HCT116 (cell line): ENCODE results near the gene POT1.

Experiments used
- POLR2AphosphoS5 ChIP-seq: IDR thresholded peaks from 2 replicates; pipeline ENCODE4 v1.6.1; 2011; ENCODE audit warnings: mild to moderate bottlenecking, low read depth, low read length, moderate library complexity
- TF ChIP-seq, protein P1 (sequence below), 3 experiments: fragments of 200-600 bp in 1 of 3; sonication (generic) in 1 of 3; IDR thresholded peaks in 2 of 3; conservative IDR thresholded peaks in 1 of 3; 2 replicates each; pipeline ENCODE4 v1.5.1; 2012 to 2017; ENCODE audit warnings: low read depth in 2 of 3, low read length in 2 of 3, antibody characterized with exemption in 1 of 3, borderline replicate concordance in 1 of 3, control low read depth in 1 of 3, mild to moderate bottlenecking in 1 of 3, mixed read lengths in 1 of 3, mixed run types in 1 of 3, moderate library complexity in 1 of 3; ENCODE audit not compliant: insufficient read depth in 1 of 3

DNA sequence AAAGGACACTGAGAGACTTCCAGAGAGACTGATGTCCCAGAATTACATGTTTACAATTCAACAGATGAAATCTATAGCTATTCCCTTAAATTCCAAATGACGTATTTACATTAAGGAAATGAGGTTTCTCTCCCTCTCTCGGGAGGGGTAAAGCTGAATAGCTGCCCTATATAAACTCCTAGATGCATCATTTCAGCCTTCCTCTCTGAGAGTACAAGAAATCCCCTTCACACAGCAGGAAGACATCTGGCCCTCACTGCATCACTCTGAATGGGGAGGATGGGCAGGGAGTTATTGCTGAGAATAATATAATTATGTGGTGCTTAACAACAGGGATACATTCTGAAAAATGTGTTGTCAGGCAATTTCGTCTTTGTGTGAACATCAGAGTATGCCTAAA is 11.0 kb downstream of the POT1 start:
- no peak for TF ChIP-seq POLR2AphosphoS5
- TF ChIP-seq, protein P1, sequence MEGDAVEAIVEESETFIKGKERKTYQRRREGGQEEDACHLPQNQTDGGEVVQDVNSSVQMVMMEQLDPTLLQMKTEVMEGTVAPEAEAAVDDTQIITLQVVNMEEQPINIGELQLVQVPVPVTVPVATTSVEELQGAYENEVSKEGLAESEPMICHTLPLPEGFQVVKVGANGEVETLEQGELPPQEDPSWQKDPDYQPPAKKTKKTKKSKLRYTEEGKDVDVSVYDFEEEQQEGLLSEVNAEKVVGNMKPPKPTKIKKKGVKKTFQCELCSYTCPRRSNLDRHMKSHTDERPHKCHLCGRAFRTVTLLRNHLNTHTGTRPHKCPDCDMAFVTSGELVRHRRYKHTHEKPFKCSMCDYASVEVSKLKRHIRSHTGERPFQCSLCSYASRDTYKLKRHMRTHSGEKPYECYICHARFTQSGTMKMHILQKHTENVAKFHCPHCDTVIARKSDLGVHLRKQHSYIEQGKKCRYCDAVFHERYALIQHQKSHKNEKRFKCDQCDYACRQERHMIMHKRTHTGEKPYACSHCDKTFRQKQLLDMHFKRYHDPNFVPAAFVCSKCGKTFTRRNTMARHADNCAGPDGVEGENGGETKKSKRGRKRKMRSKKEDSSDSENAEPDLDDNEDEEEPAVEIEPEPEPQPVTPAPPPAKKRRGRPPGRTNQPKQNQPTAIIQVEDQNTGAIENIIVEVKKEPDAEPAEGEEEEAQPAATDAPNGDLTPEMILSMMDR (IDR thresholded peaks at IDR 0.05 in 2 of 3, conservative IDR thresholded peaks at IDR 0.05 in 1 of 3; ENCODE audit: borderline replicate concordance in 1 of 3, insufficient read depth in 1 of 3, low read depth in 2 of 3, low read length in 2 of 3): no peak
